Stimulated activated CD8-positive, alpha-beta memory T cell treated with anti-CD3 and anti-CD28 coated beads, Interleukin-12 subunit alpha, Interleukin-12 subunit beta, amount 100 ng/mL, for 1 hour (primary cell): Measurements from ENCODE around the gene PPFIA2.

Experiments used
- DNase-seq: peaks from one replicate; pipeline ENCODE4 v3.0.0-alpha.2; 2020; ENCODE audit warnings: low read depth

PPFIA2 gene

GRCh38 chr12:81208187-81208911, 550.8 kb downstream of the PPFIA2 start:
- no peak for DNase-seq
